Activated naive CD8-positive, alpha-beta T cell treated with anti-CD3 and anti-CD28 coated beads, Interleukin-2, amount 10 ng/mL, durations not matched to agents 7 days and 5 days (primary cell): Measurements from ENCODE around the gene TMIGD3. TPM values are rescaled to one million over a fixed set of nuclear protein-coding genes. Genes with fewer than 3 reads are reported as not detected.

Experiments used
- ATAC-seq: fragments of 150-1000 bp; cut with Tn5 transposase; one replicate; pipeline ENCODE4 v1.10.0; 2021; ENCODE audit warnings: low read depth, moderate library complexity
- POLR2A ChIA-PET: fragments of 350-600 bp; sonication (Branson Sonifier 250); formaldehyde crosslinking; loops from one replicate; lab custom pipeline; 2021; ENCODE audit warnings: antibody characterized with exemption; lab: Charles Lee
- DNase-seq: peaks from one replicate; pipeline ENCODE4 v3.0.0; 2021
- H3K27ac Mint-ChIP-seq: one replicate; pipeline ENCODE4 v1.8.0; 2022; ENCODE audit warnings: mild to moderate bottlenecking, mixed read lengths
- H3K27me3 Mint-ChIP-seq: one replicate; pipeline ENCODE4 v1.8.0; 2022; ENCODE audit warnings: mild to moderate bottlenecking, moderate library complexity, mixed read lengths
- H3K36me3 Mint-ChIP-seq: one replicate; pipeline ENCODE4 v1.8.0; 2021; ENCODE audit warnings: mild to moderate bottlenecking, mixed read lengths
- H3K4me1 Mint-ChIP-seq: one replicate; pipeline ENCODE4 v1.8.0; 2021; ENCODE audit warnings: mixed read lengths
- H3K4me3 Mint-ChIP-seq: one replicate; pipeline ENCODE4 v1.8.0; 2022; ENCODE audit warnings: mild to moderate bottlenecking, moderate library complexity, mixed read lengths
- H3K9me3 Mint-ChIP-seq: one replicate; pipeline ENCODE4 v1.8.0; 2021; ENCODE audit warnings: mixed read lengths
- total RNA-seq, 2 experiments: library from RNA; stranded (reverse); gene quantifications; one replicate each; pipeline ENCODE4 v1.2.3, GENCODE V29; 2021

Gene TMIGD3
- total RNA-seq, 2 experiments from 2014 or later = 0.42 TPM; not detected in 1

DNA sequence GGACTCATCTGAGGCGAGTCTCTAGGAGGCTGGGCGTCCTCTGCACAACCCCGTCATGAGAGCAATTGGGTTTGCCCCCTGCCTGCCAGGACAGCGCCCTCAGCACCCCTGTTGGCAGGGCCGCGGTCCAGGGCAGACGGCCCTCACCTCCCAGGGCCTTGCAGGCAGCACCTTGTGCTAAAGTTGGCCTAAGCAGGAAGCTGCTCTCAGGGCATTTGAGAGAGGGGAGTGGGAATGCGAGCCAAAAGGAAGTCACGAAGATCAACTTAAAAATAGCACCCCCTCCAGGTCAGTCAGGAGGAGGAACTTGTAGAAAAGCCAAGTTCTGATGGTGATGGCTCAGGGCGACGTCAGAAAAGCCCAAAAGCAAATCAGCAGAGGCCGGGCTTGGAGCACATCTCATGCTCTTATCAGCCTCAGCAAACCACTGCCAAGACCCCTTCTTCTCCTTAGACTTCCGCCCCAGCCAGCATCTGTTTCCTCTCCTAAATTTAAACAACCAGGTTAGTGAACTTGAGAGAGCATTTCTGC lies 12.6 kb upstream of the TMIGD3 start:
- peak overlapping the region; percentile 90 for H3K27ac Mint-ChIP-seq

DNA sequence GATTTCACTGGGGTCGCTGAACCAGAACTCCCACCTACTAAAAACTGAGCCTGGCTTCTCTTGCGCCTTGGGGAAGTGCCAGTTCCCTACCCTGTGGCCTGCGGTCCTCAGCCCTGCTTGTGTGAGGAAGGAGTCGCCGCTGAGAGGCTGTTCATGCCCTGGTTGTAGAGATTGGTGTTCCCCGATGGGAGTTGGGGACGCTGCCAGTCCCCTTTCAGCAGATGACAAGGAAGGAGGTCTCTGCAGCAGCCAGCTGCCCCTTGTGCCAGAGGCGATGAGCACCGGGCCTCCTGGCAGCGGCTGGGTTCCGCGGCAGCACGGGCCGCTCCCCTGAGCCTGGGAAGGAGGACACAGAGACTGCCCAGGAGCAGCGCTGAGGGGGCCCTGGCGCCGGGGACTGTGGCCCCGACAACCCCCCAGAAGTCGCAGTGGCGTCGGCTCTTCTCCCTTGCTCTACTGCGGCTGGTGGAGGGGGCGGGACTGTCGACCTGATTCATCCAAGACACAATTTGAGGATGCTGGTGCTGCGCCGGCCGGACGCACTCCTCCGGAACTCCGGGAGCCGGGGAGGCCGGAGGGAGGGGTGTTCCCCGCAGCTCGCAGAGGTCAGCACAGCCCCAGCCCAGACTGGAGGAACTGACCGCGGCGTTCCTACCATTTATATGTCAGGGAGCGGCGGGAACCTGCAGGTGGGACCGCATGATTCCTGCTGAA lies 12.0 kb upstream of the TMIGD3 start:
- DNase-seq (peak; percentile 58), ATAC-seq (peak; percentile 3)
- POLR2A ChIA-PET = interaction anchor here (0.7 to 3.5 kb wide), 6 partner anchors 8 to 104 kb away, joined by 3 to 30 read pairs (median 10); partner anchors contain the start of gene RAP1A
- Mint-ChIP-seq H3K27me3 (no peaks in the 10 kb centered on the region), H3K27ac (peak overlapping the region; percentile 90), H3K36me3 (peaks cover 1% of the 10 kb centered on the region), H3K4me3 (peak overlapping the region; percentile 74), H3K4me1 (peaks cover 52% of the 10 kb centered on the region), H3K9me3 (no peaks in the 10 kb centered on the region)

More for the DNA sequence above, 12.6 kb upstream of the TMIGD3 start:
- Mint-ChIP-seq H3K36me3 (peaks cover 1% of the 10 kb centered on the region), H3K9me3 (no peaks in the 10 kb centered on the region), H3K4me3 (peak overlapping the region; percentile 74), H3K27me3 (no peaks in the 10 kb centered on the region), H3K4me1 (peaks cover 52% of the 10 kb centered on the region)
- POLR2A ChIA-PET = interaction anchor here (0.5 to 3.5 kb wide), 7 partner anchors 9 to 224 kb away, joined by 3 to 30 read pairs (median 7); partner anchors contain the start of gene RAP1A
- peak; percentile 74 for ATAC-seq
- DNase-seq = peak; percentile 66

DNA sequence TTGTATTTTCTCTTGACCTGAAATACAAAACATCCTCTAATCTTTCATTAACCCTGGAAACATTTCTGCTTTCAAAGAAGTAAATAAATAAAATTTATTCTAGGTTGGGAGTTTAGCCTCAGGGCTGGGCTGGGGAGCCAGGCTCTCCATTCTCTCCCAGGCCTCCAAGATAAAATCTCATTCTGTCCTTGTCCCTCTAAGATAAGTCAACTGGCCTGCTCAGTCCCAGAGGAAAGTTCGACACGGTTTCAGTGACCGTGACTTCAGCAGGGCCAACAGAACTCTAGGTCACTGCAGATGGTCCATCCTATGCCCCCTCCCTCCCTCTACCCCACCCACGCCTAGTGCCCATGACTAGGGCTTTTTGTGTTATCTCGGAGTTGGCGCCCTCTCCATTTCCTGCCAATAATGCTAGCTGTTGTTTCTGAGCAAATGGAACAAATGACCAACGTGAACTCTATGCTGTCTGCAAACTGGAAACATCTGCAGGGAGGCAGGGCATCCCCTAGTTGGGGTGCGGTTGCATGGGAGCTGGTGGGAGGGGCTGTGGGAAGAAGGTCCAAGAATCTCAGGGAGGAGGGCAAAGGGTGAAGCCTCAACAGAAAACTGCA lies 10.1 kb upstream of the TMIGD3 start:
- Mint-ChIP-seq H3K27me3 (no peaks in the 10 kb centered on the region), H3K4me1 (peaks cover 52% of the 10 kb centered on the region), H3K36me3 (no peaks in the 10 kb centered on the region), H3K4me3 (no peak overlapping the region), H3K27ac (peak overlapping the region; percentile 47), H3K9me3 (no peaks in the 10 kb centered on the region)
- POLR2A ChIA-PET = no interaction called here
- no peak for ATAC-seq
- DNase-seq = no peak

DNA sequence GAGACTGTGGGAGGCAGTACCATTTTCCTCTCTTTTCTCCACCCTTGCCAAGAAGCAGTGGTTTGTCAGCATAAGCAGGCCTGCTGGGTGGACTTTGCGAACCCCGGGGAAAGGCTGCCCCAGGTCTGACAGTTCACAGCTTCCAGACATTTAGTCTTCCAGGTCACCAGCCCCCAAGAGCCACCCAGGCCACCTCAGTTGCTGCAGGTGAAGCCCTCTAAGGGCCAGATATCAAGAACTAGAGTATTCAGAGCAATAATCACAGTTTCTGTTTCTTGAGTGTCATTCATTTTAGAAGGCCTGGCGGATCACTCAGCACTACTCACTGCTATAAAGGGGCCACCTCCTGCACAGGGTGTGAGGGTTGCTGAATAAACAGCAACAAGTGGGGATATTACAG lies 9.5 kb upstream of the TMIGD3 start:
- Mint-ChIP-seq H3K4me1 (peaks cover 53% of the 10 kb centered on the region), H3K4me3 (no peak overlapping the region), H3K27ac (no peak overlapping the region), H3K27me3 (no peaks in the 10 kb centered on the region), H3K9me3 (no peaks in the 10 kb centered on the region), H3K36me3 (no peaks in the 10 kb centered on the region)
- ATAC-seq (no peak), DNase-seq (no peak)
- POLR2A ChIA-PET = no interaction called here

DNA sequence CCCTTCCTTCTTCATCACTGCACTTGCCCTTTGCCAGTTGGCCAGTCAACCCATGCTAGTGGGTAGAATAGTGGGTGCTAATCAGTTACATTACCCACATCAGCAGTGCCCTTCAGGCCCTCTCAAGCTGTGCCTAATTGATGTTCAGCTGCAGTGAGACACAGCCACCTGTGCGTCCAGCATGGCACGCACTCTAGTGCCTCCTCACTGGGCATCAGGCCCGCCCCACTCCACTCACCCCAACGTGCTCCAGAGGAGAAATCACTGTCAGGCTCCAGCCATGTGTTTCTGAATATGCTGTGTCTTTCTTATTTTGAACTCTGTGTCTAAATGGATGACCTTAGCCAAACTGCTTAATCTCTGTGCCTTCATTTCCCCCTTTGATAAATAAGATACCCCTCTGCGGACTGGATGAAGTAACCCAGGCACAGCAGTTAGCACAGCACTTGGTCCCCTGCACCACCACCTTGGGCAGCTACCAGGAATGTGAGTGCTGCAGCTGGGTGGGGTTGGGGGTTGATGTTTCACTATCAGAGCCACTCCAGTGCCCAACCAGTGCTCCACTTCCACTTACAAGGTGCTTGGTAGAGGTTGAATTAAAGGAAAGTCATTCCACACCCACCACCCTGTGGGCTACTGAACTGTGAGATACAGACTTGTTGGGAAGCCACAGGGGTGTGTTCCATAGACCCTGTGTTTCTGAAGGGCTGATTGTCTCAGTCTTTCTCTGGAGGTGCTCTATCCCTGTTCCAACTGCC lies 8.9 kb upstream of the TMIGD3 start:
- Mint-ChIP-seq H3K27ac (peak overlapping the region; percentile 66), H3K4me3 (no peak overlapping the region), H3K4me1 (peaks cover 50% of the 10 kb centered on the region)

DNA sequence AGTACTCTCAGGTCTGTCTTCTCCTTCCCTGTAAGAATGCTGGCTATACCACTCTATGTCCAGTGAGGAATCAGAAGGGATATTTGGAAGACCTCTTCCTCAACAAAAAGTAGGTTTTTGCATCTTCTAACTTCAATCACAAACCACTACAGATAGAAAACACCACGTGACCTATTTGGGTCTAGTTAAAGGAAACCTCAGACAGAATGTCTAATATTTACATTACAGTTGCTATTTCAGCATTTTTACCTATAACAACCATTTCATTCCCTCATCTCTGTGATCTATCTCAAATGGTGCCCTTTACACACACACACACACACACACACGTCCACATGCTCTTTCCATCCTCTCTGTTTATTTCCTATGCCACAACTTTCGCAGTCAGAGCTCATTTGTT lies 7.9 kb upstream of the TMIGD3 start:
- Mint-ChIP-seq H3K27ac (no peak overlapping the region), H3K4me1 (peaks cover 45% of the 10 kb centered on the region), H3K36me3 (no peaks in the 10 kb centered on the region), H3K4me3 (no peak overlapping the region), H3K9me3 (no peaks in the 10 kb centered on the region), H3K27me3 (no peaks in the 10 kb centered on the region)
- DNase-seq (no peak), ATAC-seq (no peak)
- POLR2A ChIA-PET = no interaction called here

More for the DNA sequence above, 8.9 kb upstream of the TMIGD3 start:
- POLR2A ChIA-PET = no interaction called here
- DNase-seq = no peak
- H3K9me3 Mint-ChIP-seq = no peaks in the 10 kb centered on the region
- no peak for ATAC-seq
- no peaks in the 10 kb centered on the region for H3K27me3 Mint-ChIP-seq
- H3K36me3 Mint-ChIP-seq = no peaks in the 10 kb centered on the region

DNA sequence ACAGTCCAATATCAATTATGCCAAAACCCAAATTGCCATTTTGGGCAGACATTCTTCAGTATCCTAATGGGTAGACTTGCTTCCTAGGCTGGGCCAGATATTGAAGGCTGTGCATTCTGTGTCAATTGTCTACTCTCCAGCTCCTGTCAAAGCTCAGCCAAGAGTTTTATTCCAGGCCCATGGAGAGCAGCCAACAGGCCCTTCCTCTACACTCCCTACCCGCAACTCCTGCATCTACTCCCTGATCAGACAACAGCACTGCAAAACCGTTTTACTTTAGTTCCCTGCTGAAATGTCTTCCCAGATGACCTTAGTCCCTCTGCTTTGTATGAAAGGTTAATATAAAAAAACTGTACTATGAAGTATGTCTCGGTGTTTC lies 6.6 kb upstream of the TMIGD3 start:
- H3K27ac Mint-ChIP-seq = no peak overlapping the region
- no peaks in the 10 kb centered on the region for H3K36me3 Mint-ChIP-seq
- DNase-seq (no peak), ATAC-seq (no peak)
- H3K27me3 Mint-ChIP-seq = no peaks in the 10 kb centered on the region
- H3K9me3 Mint-ChIP-seq = no peaks in the 10 kb centered on the region
- peaks cover 49% of the 10 kb centered on the region for H3K4me1 Mint-ChIP-seq
- POLR2A ChIA-PET = no interaction called here
- H3K4me3 Mint-ChIP-seq = no peak overlapping the region

DNA sequence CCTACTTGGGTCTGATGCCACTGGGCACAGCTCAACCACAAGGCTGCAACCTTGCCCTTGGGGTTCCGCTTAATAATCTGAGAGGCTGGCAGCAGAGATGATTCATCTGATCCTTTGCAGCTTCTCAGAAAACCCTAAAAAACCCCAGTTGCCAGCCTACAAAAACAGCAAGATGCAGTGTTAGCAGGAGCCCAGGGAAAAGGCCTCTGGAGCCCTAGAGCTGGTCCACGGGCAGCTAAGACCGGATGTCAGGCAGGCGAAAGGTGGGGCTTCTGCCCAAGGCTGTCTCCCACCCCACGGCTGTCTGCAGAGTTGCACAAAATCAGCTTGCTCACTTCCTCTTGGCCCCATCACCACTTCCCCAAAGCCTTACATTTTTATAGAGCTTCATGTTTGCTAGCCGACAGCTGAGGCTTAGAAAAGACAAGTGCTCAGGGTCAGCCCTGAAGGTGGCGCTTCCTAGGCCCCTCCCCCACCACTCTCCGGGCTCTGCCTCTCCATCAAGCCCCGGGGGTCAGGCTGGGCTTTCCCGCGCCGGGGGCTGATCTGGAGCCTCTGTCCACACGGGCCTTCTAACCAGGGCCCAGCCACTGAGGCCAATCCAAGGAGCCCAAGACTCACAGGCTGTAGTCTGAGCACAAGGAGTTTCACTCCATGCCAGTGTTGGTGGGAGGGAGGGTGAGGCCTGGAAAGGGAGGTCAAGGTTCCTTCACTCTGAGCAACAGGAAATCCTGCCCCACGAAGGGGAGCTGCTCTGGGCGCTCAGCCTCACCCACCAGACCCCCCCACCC lies 4.2 kb upstream of the TMIGD3 start:
- Mint-ChIP-seq H3K27ac (peak overlapping the region; percentile 90), H3K4me3 (peak overlapping the region; percentile 79), H3K4me1 (peaks cover 47% of the 10 kb centered on the region), H3K36me3 (no peaks in the 10 kb centered on the region), H3K9me3 (no peaks in the 10 kb centered on the region), H3K27me3 (no peaks in the 10 kb centered on the region)
- peak; percentile 76 for ATAC-seq
- DNase-seq = peak; percentile 71
- POLR2A ChIA-PET = interaction anchor here (0.5 to 3.9 kb wide), 29 partner anchors 9 to 248 kb away, joined by 3 to 39 read pairs (median 5); partner anchors contain the start of genes ATP5PB, C1orf162, DDX20 and INKA2

DNA sequence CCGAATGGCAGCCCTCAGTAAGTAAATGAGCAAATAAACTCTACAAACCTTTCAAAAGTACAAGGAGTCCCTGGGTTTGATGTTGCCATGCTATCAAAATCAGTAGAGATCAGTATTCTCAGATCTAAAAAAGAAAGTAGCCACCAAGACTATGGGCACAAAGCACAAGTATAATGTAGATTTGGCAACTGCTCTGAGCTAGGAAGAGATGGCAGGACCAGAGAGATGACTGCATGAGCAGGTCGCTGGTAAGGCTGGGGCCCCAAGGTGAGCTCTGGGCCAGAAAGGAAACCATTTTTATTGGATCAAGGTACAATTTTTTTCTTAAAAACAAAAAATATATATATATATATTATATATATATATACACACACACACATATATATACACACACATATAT lies 3.1 kb upstream of the TMIGD3 start:
- no peak for DNase-seq
- H3K4me3 Mint-ChIP-seq = no peak overlapping the region
- ATAC-seq = no peak
- H3K27me3 Mint-ChIP-seq = no peaks in the 10 kb centered on the region
- POLR2A ChIA-PET = interaction anchor here (0.7 to 3.9 kb wide), 8 partner anchors 10 to 249 kb away, joined by 3 to 39 read pairs (median 20); partner anchors contain the start of genes C1orf162 and DDX20
- peaks cover 46% of the 10 kb centered on the region for H3K4me1 Mint-ChIP-seq
- H3K27ac Mint-ChIP-seq = peak overlapping the region; percentile 66
- no peaks in the 10 kb centered on the region for H3K36me3 Mint-ChIP-seq
- H3K9me3 Mint-ChIP-seq = no peaks in the 10 kb centered on the region

DNA sequence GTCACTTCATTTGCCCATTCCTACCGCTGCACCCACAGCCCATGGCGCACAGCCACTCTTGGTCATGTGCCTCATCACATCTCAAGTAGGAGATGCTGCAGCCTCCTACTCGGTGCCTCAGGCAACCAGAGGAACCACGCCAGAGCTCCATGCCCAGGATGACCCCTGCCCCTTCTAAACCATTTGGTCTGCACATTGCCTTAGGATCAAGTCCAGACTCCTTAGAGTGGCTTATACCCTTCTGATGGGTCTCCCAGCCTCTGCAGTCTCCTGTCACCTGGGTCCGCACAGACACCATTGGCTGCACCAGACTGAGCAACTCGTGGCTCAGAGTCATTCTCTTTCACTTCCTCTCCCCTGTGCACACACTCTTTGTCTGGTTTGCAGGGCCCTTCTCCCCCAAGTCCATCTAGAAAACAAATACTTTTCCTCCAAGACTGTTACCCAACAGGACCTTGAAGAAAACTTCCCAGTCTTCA lies 2.2 kb upstream of the TMIGD3 start:
- H3K4me3 Mint-ChIP-seq = peak overlapping the region; percentile 4
- no peaks in the 10 kb centered on the region for H3K9me3 Mint-ChIP-seq
- H3K27ac Mint-ChIP-seq = peak overlapping the region; percentile 66
- POLR2A ChIA-PET = interaction anchor here (1.7 to 3.9 kb wide), 4 partner anchors 11 to 250 kb away, joined by 4 to 30 read pairs (median 18); partner anchors contain the start of genes DDX20 and RAP1A
- no peaks in the 10 kb centered on the region for H3K27me3 Mint-ChIP-seq
- DNase-seq = peak; percentile 36
- H3K4me1 Mint-ChIP-seq = peaks cover 51% of the 10 kb centered on the region
- no peaks in the 10 kb centered on the region for H3K36me3 Mint-ChIP-seq
- no peak for ATAC-seq

DNA sequence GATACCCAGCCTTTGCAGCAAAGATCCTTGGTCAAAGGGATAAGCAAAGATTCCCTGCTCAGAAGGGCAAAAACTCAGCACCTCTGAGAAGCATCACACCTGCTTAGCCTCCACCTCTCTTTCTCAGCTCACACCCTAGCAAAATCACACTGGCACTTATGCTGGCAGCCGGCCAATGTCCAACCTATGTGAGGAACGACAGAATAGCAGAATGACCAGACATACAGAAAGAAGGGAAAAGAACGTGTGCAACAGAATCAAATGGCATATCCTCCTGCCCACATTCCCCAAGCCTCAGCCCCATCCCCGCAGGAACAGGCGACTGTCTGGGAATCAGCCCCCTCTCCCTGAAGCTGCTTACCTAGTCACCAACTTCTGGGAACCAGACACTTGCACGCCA lies 664 bp upstream of the TMIGD3 start:
- H3K4me3 Mint-ChIP-seq = no peak overlapping the region
- DNase-seq = no peak
- ATAC-seq = no peak
- POLR2A ChIA-PET = interaction anchor here (0.9 to 1.7 kb wide), 4 partner anchors 9 to 160 kb away, joined by 3 read pairs; no protein-coding TSS in a partner anchor
- H3K36me3 Mint-ChIP-seq = peaks cover 3% of the 10 kb centered on the region
- H3K9me3 Mint-ChIP-seq = peaks cover 5% of the 10 kb centered on the region
- H3K27me3 Mint-ChIP-seq = no peaks in the 10 kb centered on the region
- no peak overlapping the region for H3K27ac Mint-ChIP-seq
- peaks cover 48% of the 10 kb centered on the region for H3K4me1 Mint-ChIP-seq

DNA sequence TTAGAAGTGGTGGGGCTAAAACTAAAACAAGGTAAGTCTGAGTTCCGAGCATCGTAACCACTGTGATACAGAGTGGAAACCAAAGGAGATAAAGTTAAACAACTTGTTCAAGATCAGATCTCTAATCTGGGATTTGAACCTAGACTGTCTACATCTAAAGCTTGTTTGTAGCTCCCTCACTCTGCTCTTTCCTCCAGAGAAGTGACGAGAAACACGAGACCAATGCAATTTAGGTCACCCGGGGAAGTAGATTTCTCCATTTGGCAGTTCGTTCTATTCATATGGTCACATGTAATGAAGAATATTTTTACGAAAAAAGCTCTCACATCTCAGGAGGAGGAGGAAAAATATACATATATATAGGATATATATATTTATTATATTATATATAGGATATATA lies 1.8 kb downstream of the TMIGD3 start:
- Mint-ChIP-seq H3K4me1 (peaks cover 46% of the 10 kb centered on the region), H3K36me3 (peaks cover 11% of the 10 kb centered on the region), H3K27ac (no peak overlapping the region), H3K9me3 (peaks cover 17% of the 10 kb centered on the region), H3K27me3 (no peaks in the 10 kb centered on the region), H3K4me3 (no peak overlapping the region)
- no peak for DNase-seq
- ATAC-seq = no peak
- POLR2A ChIA-PET = interaction anchor here (1.4 kb wide), 1 partner anchor 27 kb away, joined by 5 read pairs; no protein-coding TSS in a partner anchor
